Lower leg skin (tissue), 3 donors: ENCODE measurements around the gene CITED2.

Experiments used
- POLR2A ChIP-seq, 2 donors: fragments of 450-650 bp; IDR thresholded peaks; one replicate each; pipeline ENCODE4 v1.6.1; 2016 to 2017; ENCODE audit warnings: antibody characterized with exemption in 2 of 2, mild to moderate bottlenecking in 1 of 2, moderate library complexity in 1 of 2
- TF ChIP-seq, protein P1 (sequence below), 3 donors: fragments of 450-650 bp; IDR thresholded peaks; one replicate each; pipeline ENCODE4 v1.5.1; 2016; ENCODE audit warnings: antibody characterized with exemption in 3 of 3, mild to moderate bottlenecking in 3 of 3, moderate library complexity in 2 of 3

DNA sequence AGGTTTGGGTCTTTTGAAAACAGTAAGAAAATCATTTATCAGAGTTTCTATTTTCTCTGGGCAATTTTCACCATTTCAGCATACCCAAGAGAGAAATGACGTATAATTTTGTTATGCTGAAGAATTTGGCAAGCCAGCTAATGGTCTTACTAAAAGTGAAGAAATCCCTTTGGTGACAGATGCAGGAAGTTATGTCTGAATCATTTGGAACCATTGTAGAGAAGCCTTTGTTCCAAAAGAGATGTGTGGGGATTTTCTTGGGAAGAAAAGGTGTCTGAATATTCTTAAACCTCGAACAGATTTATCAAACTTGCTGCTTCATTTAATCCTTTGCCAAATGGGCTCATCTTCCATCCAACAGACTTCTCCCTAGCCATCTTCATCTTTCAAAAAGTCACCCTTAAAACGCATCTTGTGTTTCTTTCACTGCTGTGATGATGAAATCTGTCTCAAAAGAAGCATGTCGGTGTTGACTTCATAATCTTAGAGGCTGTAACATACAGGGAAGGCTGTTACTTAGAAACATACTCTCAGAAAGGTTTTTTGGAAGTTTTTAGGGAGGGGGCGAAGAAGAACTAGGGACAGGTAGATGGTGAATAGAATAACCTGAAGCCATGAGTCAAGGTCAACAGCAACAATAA is 39.5 kb downstream of the CITED2 start:
- TF ChIP-seq, protein P1, sequence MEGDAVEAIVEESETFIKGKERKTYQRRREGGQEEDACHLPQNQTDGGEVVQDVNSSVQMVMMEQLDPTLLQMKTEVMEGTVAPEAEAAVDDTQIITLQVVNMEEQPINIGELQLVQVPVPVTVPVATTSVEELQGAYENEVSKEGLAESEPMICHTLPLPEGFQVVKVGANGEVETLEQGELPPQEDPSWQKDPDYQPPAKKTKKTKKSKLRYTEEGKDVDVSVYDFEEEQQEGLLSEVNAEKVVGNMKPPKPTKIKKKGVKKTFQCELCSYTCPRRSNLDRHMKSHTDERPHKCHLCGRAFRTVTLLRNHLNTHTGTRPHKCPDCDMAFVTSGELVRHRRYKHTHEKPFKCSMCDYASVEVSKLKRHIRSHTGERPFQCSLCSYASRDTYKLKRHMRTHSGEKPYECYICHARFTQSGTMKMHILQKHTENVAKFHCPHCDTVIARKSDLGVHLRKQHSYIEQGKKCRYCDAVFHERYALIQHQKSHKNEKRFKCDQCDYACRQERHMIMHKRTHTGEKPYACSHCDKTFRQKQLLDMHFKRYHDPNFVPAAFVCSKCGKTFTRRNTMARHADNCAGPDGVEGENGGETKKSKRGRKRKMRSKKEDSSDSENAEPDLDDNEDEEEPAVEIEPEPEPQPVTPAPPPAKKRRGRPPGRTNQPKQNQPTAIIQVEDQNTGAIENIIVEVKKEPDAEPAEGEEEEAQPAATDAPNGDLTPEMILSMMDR (IDR thresholded peaks at IDR 0.05) = no peak
- TF ChIP-seq POLR2A (IDR thresholded peaks at IDR 0.05) = no peak
